Tibial nerve (tissue), 4 donors: ENCODE measurements around the gene PCF11. TPM values are rescaled to one million over a fixed set of nuclear protein-coding genes. Genes with fewer than 3 reads are reported as not detected.

ENCODE experiments used
- DNase-seq, 2 donors: peaks; one replicate each; pipeline ENCODE4 v3.0.0-alpha.2; 2019; ENCODE audit warnings: low spot score in 2 of 2
- H3K27ac ChIP-seq, 4 donors: fragments of 200-600 bp; sonication (generic) in 3 of 4; one replicate each; pipeline ENCODE4 v1.5.1; 2017 to 2019; ENCODE audit warnings: mild to moderate bottlenecking in 1 of 4
- H3K27me3 ChIP-seq, 2 donors: fragments of 200-600 bp; sonication (generic) in 1 of 2; one replicate each; pipeline versions ENCODE4 v1.5.1 to v1.6.0; 2017 to 2019
- H3K36me3 ChIP-seq, 3 donors: fragments of 200-600 bp; sonication (generic); one replicate each; pipeline ENCODE4 v1.5.1; 2018 to 2019
- H3K4me1 ChIP-seq, 4 donors: fragments of 200-600 bp; sonication (generic) in 3 of 4; one replicate each; pipeline ENCODE4 v1.5.1; 2017 to 2019
- H3K4me3 ChIP-seq, 4 donors: fragments of 200-600 bp; sonication (generic) in 3 of 4; one replicate each; pipeline ENCODE4 v1.5.1; 2017 to 2019; ENCODE audit warnings: mild to moderate bottlenecking in 1 of 4, moderate library complexity in 1 of 4
- H3K9me3 ChIP-seq, 4 donors: fragments of 200-600 bp; sonication (generic) in 3 of 4; one replicate each; pipeline ENCODE4 v1.5.1; 2017 to 2019
- EP300 ChIP-seq, 2 donors: sonication (generic); formaldehyde crosslinking; IDR thresholded peaks; one replicate each; pipeline ENCODE4 v1.6.1; 2017; ENCODE audit warnings: antibody characterized with exemption in 2 of 2, mild to moderate bottlenecking in 1 of 2
- POLR2A ChIP-seq, 2 donors: fragments of 450-650 bp; IDR thresholded peaks; one replicate each; pipeline ENCODE4 v1.6.1; 2017; ENCODE audit warnings: antibody characterized with exemption in 2 of 2, mild to moderate bottlenecking in 2 of 2, moderate library complexity in 2 of 2
- WGBS, 2 donors: methylation state at CpG; one replicate each; pipeline ENCODE4 v1.1.5; 2018; 5-methylcytosine and 5-hydroxymethylcytosine counted together
- total RNA-seq, 4 donors: library from RNA; depleted of rRNA; stranded (reverse); fragments of >200 nt; gene quantifications; one replicate each; pipeline ENCODE4 v1.1.0, GENCODE V29; 2016
- TF ChIP-seq, protein P1 (sequence below), 5 experiments: fragments of 200-600 bp in 3 of 5; fragments of 450-650 bp in 2 of 5; sonication (generic) in 3 of 5; IDR thresholded peaks; one replicate each; pipeline ENCODE4 v1.5.1; 2016 to 2019; ENCODE audit warnings: antibody characterized with exemption in 5 of 5, mild to moderate bottlenecking in 3 of 5, moderate library complexity in 2 of 5

The PCF11 gene
- total RNA-seq, 4 donors from 2014 or later, result 88.5 to 145 (median 126) TPM

DNA sequence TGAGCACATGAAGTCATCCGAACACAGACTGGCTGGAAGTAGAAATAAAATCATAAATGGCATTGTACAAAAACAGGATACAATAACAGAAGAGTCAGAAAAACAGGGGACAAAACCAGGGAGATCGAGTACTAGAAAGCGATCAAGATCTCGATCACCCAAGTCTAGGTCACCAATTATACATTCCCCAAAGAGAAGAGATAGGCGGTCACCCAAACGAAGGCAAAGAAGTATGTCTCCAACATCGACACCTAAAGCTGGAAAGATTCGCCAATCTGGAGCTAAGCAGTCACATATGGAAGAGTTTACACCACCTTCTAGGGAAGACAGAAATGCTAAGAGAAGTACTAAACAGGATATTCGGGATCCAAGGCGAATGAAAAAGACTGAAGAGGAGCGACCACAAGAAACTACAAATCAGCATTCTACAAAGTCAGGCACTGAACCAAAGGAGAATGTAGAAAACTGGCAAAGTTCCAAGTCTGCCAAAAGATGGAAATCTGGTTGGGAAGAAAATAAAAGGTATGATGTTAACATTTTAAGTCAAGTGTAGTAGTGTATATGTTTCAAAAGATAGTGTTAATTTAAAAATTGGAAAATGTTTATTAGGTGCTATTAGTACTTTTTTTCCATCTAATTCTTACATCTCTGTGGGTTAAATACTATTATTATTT, 9.4 kb downstream of the PCF11 start:
- no peak for DNase-seq
- Histone ChIP-seq H3K27ac (no peak overlapping the region), H3K36me3 (peaks cover 0 to 70% (median 12%) of the 10 kb centered on the region in 3 donors), H3K4me3 (no peak overlapping the region), H3K27me3 (no peaks in the 10 kb centered on the region), H3K4me1 (peaks cover 4 to 47% (median 39%) of the 10 kb centered on the region in 4 donors), H3K9me3 (no peaks in the 10 kb centered on the region)
- TF ChIP-seq, protein P1, sequence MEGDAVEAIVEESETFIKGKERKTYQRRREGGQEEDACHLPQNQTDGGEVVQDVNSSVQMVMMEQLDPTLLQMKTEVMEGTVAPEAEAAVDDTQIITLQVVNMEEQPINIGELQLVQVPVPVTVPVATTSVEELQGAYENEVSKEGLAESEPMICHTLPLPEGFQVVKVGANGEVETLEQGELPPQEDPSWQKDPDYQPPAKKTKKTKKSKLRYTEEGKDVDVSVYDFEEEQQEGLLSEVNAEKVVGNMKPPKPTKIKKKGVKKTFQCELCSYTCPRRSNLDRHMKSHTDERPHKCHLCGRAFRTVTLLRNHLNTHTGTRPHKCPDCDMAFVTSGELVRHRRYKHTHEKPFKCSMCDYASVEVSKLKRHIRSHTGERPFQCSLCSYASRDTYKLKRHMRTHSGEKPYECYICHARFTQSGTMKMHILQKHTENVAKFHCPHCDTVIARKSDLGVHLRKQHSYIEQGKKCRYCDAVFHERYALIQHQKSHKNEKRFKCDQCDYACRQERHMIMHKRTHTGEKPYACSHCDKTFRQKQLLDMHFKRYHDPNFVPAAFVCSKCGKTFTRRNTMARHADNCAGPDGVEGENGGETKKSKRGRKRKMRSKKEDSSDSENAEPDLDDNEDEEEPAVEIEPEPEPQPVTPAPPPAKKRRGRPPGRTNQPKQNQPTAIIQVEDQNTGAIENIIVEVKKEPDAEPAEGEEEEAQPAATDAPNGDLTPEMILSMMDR (IDR thresholded peaks at IDR 0.05), result no peak
- peak in 1 of 2 donors; percentile 8 for TF ChIP-seq EP300 (IDR thresholded peaks at IDR 0.05)
- 93 to 95% methylated on average over 11 of the region's 11 CpGs for WGBS, 2 donors

DNA sequence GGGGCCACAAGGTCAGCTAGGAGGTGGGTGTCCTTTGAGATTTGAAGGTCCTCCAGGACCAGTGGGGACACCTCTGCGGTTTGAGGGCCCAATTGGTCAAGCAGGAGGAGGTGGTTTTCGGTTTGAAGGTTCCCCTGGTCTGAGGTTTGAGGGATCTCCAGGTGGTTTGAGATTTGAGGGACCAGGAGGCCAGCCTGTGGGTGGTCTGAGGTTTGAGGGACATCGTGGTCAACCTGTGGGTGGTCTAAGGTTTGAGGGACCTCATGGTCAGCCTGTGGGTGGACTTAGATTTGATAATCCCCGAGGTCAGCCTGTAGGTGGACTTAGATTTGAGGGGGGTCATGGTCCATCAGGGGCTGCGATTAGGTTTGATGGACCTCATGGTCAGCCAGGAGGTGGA, 11.8 kb downstream of the PCF11 start:
- Histone ChIP-seq H3K4me3 (no peak overlapping the region), H3K27ac (no peak overlapping the region), H3K9me3 (no peaks in the 10 kb centered on the region), H3K4me1 (peaks cover 4 to 49% (median 38%) of the 10 kb centered on the region in 4 donors), H3K27me3 (no peaks in the 10 kb centered on the region), H3K36me3 (peaks cover 0 to 75% (median 12%) of the 10 kb centered on the region in 3 donors)
- WGBS, 2 donors, result 87 to 97% methylated on average over 5 of the region's 5 CpGs
- DNase-seq, result no peak
- TF ChIP-seq, protein P1 (IDR thresholded peaks at IDR 0.05), result no peak
- TF ChIP-seq POLR2A (IDR thresholded peaks at IDR 0.05), result no peak
- no peak for TF ChIP-seq EP300 (IDR thresholded peaks at IDR 0.05)

DNA sequence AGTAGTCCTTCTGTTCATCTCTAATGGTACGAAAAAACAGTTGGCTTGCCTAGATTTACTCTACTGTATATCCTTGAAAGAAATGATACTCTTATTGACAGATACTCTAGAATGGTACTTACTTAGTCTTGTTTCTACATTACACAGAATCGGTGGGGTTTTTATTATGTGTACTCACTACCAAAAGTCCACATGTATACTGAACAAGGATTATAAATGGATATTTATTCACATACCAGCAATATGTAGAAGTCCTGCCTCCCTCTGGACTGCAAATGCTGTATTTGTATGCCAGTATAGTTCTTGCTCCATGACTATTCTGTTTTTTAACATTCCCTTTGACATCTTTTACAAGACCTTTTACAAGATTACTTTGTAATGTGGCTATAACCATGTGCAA, 13.9 kb downstream of the PCF11 start:
- Histone ChIP-seq H3K9me3 (no peaks in the 10 kb centered on the region), H3K27ac (no peak overlapping the region), H3K36me3 (peaks cover 0 to 76% (median 7%) of the 10 kb centered on the region in 3 donors), H3K27me3 (no peaks in the 10 kb centered on the region), H3K4me1 (peaks cover 4 to 68% (median 46%) of the 10 kb centered on the region in 4 donors), H3K4me3 (peak overlapping the region in 2 of 4 donors; percentile 6 to 16)
- no peak for DNase-seq
- WGBS, 2 donors, result 67 to 75% methylated on average over 2 of the region's 2 CpGs
- no peak for TF ChIP-seq EP300 (IDR thresholded peaks at IDR 0.05)
- no peak for TF ChIP-seq POLR2A (IDR thresholded peaks at IDR 0.05)
- TF ChIP-seq, protein P1 (IDR thresholded peaks at IDR 0.05), result no peak

DNA sequence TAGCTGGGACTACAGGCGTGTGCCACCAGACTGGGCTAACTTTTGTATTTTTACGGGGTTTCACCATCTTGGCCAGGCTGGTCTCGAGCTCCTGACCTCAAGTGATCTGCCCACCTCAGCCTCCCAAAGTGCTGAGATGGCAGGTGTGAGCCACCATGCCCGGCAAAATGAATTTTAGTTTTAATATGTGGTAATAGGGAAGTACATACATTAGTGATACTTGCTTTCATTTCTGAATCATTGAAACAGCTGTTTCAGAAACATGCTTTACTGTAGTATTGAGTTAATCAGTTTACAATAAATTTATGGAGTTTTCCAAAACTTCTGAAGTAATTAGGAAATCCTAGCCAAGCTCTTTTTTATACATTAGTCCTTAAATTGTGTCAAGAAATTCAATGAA, 15.6 kb downstream of the PCF11 start:
- 84 to 96% methylated on average over 4 of the region's 4 CpGs for WGBS, 2 donors
- Histone ChIP-seq H3K27ac (no peak overlapping the region), H3K4me3 (no peak overlapping the region), H3K36me3 (peaks cover 0 to 76% (median 7%) of the 10 kb centered on the region in 3 donors), H3K4me1 (peaks cover 4 to 78% (median 46%) of the 10 kb centered on the region in 4 donors), H3K9me3 (no peaks in the 10 kb centered on the region), H3K27me3 (no peaks in the 10 kb centered on the region)
- TF ChIP-seq POLR2A (IDR thresholded peaks at IDR 0.05), result no peak
- DNase-seq, result no peak

DNA sequence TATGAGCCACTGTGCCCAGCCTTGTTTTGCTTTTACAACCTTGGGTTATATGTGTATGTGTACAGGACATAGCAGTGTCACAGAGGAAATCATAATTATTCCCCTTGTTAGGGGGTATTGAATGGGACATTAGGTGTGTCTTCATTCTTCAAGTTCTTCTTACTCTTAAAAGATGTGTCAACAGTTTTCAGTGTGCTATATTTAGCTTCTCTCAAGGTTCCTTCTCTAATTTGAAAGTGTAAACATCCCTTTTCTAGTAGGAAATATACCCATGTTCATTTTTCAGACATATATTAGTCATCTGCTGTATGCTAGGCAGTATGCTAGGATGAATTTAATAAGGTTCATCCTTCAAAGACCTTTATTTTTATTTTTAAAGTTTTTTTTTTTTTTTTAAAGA, 17.1 kb downstream of the PCF11 start:
- Histone ChIP-seq H3K4me3 (no peak overlapping the region), H3K27me3 (no peaks in the 10 kb centered on the region), H3K27ac (peak overlapping the region in 1 of 4 donors; percentile 36), H3K36me3 (peaks cover 0 to 76% (median 2%) of the 10 kb centered on the region in 3 donors), H3K4me1 (peaks cover 4 to 84% (median 46%) of the 10 kb centered on the region in 4 donors), H3K9me3 (no peaks in the 10 kb centered on the region)
- DNase-seq, result no peak
- TF ChIP-seq EP300 (IDR thresholded peaks at IDR 0.05) (no peak), POLR2A (IDR thresholded peaks at IDR 0.05) (no peak)
- TF ChIP-seq, protein P1 (IDR thresholded peaks at IDR 0.05), result no peak
